SW480 (cell line): ENCODE data around the gene AGAP6.
"Not testable (repeated sequence)": the region's sequence is repeated elsewhere in the genome, so short reads cannot be mapped to it uniquely, and the experiment has no call there.

Experiments used
- DNase-seq: peaks from one replicate; pipeline ENCODE4 v3.0.0-alpha.2; 2016; ENCODE audit warnings: low spot score

The AGAP6 gene

DNA sequence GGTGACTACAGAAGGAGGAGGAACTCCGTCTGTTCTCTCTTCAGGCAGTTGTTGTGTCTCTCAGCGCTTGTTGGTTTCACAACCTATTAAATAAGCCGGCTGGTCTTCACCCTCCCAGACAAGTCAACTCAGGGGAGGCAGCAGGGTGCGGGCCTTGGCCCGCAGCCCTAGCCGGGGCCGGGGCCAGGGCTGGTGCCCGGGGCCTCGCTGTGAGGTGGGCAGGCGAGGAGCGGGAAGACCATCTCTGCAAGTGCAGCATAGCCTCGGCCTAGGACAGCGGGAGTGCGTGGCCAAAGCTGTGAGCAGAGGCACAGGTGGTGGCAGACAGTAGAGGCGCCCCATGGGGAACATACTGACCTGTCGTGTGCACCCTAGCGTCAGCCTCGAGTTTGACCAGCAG, at the start of gene AGAP6:
TSS of gene AGAP6 (plus strand) at position 31 of the 400 bp plus-strand sequence. CDS start at position 341, 310 bp downstream.
- not testable (repeated sequence) for DNase-seq

- peak; percentile 71 for DNase-seq
These were observed 46.5 kb upstream of the AGAP6 start, which contains the start of the genes PARG and TIMM23B for GRCh38 chr10:49941447-49942338. TSS of gene PARG (minus strand) at chr10:49942027. CDS start at chr10:49941725, 302 bp downstream. TSS of gene TIMM23B (plus strand) at chr10:49942053. CDS start at chr10:49942195, 142 bp downstream.

DNA sequence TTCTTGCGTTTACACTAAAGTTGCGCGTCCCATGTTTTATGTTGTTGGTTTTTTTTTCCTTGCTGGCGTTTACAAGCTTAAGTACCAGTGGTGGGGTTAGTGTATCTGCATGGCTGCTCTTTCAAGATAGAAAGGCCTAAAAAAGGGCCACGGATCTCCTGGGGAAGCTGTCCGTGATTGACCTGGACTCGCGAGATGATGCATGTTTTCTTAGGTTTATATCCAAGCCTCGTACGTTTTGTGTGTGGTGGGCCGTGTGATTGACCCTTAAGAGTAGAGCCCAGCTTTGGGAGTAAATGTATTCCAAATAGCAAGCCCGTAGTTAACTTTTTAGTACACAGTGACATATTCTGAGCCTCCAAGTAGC, 45.9 kb upstream of the AGAP6 start:
- DNase-seq: not testable (repeated sequence)

DNA sequence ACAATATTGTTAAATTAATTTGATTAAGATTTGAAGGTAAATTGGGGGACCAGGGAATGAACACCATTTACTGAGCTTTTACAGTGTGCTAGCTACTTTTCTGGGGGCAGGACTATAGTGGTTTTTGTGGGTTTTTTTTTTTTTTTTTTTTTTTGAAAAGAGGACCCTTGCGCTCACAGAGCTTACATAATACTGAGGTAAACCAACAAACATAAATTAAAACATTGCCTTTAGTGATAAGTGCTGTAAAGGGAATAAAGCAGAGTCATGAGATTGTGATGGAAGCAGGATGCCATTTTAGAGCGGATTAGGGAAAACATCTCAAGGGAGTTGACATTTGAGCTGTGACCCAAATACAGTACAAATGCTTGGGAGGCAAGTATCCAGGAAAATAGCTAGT, 44.6 kb upstream of the AGAP6 start:
- DNase-seq: not testable (repeated sequence)

DNA sequence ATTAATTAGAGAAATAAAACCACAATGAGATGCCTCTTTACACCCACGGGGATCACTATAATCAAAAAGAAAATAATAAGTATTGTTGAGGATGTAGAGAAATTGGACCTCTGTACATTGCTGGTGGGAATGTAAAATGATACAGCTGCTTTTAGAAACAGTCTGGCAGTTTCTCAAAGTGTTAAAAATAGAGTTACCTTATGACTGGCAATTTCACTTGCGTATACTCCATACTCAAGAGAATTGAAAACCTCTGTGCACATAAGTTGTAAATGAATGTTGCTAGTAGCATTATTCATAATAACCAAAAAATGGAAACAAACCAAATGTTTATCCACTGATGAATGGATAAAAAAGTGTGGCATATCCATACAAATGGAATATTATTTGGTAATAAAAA, 40.1 kb upstream of the AGAP6 start:
- DNase-seq: not testable (repeated sequence)

- not testable (repeated sequence) for DNase-seq
These were observed 39.5 kb upstream of the AGAP6 start for GRCh38 chr10:49948737-49949136.

- DNase-seq: not testable (repeated sequence)
These were observed 36.2 kb upstream of the AGAP6 start for GRCh38 chr10:49952006-49952405.

GRCh38 chr10:49953122-49953521, 35.1 kb upstream of the AGAP6 start:
- not testable (repeated sequence) for DNase-seq

- DNase-seq: not testable (repeated sequence)
These were observed 17.8 kb upstream of the AGAP6 start for GRCh38 chr10:49970331-49970857.

- not testable (repeated sequence) for DNase-seq
These were observed 16.7 kb upstream of the AGAP6 start for GRCh38 chr10:49971466-49971865.

DNA sequence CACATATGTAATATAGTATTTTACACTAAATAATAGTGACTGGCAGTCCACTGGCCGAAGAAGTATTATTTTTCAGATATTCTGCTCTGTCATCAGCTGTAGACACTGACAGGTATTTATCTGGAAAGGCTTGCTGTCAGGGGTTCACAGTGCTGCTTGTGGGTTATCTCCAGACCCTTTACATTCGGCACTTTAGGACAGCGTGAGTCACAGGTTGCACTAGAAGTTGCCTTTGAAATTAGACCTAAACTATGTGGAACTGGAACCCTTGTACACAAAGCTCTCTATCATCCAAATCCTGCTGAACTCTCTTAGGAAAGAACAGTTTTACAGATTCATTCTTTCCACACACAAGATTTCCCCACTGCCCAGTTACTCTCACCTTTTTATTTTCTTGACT, 16.1 kb upstream of the AGAP6 start:
- not testable (repeated sequence) for DNase-seq

GRCh38 chr10:49977756-49978155, 10.4 kb upstream of the AGAP6 start:
- not testable (repeated sequence) for DNase-seq

- DNase-seq: not testable (repeated sequence)
These were observed 999 bp upstream of the AGAP6 start for GRCh38 chr10:49987207-49987606.

DNA sequence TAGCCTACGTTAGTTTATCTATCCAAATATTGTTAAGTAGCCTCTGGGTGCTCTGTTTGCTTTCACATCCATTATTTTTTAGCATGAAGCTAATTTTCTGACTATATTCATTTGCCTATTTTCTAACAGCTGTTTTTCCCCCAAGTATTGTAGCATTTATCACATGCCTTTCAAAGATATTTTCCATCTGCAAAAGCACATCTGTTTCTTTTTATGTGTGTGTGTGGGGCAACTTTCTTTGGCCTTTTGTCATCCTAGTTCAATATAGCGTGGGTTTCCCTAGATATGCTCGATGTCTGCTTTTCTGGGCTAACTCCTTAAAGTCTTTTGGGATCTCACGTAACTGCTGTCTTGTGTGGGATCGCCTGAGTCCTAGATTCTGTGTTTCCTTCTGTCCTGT, 7.1 kb downstream of the AGAP6 start:
- DNase-seq: not testable (repeated sequence)

DNA sequence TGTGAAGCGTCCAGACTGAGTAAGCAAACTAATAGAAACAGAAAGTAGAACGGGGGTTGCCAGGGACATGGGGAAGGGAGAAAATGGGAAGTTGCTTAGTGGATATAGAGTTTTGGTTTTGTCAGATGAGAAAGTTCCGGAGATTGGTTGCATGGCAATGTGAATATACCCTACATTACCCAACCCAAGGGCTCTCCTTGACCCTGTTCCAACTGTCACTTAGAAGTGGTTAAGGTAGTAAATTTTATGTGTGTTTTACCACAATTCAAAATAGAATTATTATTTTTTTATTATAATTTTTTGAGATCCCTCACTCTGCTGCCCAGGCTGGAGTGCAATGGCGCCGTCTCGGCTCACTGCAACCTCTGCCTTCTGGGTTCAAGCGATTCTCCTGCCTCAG, 25.8 kb downstream of the AGAP6 start:
- not testable (repeated sequence) for DNase-seq

GRCh38 chr10:50015596-50016220, 27.5 kb downstream of the AGAP6 start:
- not testable (repeated sequence) for DNase-seq

GRCh38 chr10:50016926-50017325, 28.7 kb downstream of the AGAP6 start:
- not testable (repeated sequence) for DNase-seq

- DNase-seq: not testable (repeated sequence)
These were observed 29.4 kb downstream of the AGAP6 start for GRCh38 chr10:50017646-50018045.

DNA sequence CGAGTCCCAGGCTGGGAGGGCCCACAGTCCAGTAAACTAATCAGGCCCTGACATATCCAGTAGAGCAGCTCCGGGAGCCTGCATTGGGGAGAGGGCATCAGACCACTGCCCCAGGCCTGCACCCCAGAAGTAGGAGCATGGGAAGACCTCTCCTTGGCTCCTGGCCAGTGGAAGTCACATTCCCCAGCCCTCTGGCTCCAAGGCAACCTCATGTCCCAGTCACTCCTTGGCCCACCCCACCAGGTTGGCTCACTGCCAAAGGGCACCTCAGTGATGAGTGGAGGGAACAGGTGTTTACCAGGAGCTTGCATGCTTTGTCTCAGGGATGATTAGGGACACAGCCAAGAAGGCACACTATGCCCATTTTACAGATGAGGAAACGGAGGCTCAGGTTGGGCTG, 31.1 kb downstream of the AGAP6 start:
- DNase-seq: not testable (repeated sequence)

DNA sequence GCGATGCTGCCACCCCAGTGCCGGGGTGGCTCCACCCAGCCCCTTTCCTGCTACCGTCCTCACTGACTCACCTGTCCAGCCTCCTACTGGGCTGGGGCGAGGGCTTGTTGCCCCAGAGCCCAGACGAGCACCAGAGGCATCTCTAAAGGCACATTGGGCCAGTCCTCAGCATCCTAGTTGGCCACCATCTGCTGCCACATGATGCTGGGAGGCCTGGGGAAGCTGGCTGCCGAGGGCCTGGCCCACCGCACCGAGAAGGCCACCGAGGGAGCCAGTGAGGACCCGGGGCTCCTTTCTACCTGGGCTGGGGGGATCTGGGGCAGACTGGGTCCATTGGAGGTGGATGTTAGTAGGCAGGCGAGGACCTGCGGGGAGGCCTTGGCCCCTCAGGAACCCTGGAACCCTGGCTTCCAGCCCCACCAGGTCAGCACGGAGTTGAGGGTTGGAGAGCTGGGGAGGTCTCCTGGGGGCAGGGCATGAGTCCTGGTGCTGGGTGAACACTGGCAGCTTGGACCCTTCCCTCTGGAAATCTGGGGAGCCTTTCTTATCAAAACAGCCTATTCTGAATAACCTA, 32.3 kb downstream of the AGAP6 start:
- DNase-seq: not testable (repeated sequence)

DNA sequence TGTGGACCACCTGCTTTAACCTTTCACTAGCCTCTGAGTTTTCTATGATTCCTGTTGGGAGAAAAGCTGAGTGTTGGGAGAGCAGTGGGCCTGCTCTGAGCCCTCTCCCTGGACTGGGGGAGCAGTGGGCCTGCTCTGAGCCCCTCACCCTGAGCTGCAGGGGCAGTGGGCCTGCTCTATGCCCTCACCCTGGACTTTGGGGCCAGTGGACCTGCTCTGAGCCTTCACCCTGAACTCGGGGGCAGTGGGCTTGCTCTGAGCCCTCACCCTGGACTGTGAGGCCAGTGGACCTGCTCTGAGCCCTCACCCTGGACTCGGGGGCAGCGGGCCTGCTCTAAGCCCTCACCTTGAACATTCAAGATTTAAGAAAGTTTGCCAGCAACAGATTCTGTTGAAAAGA, 33.4 kb downstream of the AGAP6 start:
- no peak for DNase-seq

DNA sequence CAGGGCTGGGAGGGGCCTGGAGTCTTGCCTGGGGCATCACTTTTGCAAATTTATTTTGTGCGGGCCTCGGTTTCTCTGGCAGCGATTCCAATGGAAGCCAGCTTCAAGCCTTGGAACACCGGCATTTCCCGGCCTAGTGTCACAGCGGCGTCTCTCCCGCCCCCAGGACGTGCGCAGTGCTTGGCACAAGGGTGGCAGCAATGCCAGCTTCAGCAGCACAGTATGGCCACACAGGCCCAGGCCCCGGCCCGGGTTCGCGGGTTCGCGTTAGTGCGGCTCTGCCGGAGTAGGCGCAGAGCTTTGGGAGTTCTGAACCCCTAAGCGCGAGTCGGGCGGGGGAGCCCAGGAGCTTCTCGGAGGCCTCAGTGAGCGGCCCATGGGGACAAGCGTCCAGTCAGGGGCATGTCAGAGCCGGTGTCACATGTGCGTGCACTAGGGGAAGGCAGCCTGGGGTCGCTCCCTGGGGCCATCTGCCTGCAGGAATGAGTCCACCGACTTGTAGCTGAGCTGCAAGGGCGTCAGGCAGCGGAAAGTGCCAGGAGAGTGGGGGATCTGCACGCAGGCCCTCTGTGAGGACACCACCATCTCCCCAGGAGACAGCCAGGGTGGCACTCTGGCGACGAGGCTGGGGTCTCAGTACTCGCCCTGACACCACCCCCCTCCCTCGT, 36.6 kb downstream of the AGAP6 start:
- DNase-seq: not testable (repeated sequence)
